ENCODE results near the gene GABARAPL2.

GABARAPL2 gene

DNA sequence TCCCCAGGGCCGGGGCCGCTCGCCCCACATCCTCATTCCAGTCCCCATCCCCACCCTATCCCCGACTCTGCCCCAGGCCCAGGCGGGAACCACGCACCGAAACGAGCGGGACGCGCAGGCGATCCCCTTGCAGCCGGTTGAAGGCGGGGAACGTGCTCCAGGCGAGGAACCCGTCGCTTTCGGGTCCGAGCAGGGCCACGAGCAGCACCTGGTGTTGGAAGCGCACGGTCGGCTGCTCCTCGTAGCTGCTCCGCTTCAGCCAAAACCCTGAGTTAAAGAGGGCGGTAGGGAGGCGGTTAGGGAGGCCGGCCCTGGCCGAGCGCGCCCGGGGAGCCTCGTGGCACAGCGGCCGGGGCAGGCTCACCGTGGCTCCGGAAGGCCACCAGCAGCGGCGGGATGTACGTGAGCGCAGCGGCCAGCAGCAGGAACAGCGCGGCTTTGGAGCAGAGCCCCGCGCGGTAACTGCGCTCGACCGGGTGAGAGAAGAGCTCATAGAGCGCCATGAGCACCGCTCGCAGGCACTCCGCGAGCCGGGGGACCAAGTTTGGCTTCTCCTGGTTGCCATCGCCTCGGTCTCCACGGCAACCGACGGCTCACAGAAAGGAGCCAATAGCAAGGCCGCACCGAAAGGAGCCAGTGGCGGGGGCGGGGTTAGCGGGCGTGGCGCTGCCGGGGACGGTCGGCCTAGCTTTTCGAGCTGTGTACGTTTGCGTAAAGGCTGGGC is 10.3 kb upstream of the GABARAPL2 start, which contains the start of gene TMEM231:
Gene TMEM231, minus strand, starts transcription at position 546 of the 724 bp plus-strand sequence. Its CDS starts 43 bp downstream, at position 503.
- Histone ChIP-seq H3K9ac (ENCODE audit: insufficient read length, low read depth) (peak within 1 kb of the TSS; percentile 78), H3K9me3 (ENCODE audit: insufficient read depth, low read length) (no peaks in the 10 kb centered on the region), H3K4me3 (ENCODE audit: insufficient read length, low read depth) (peak within 1 kb of the TSS; percentile 79), H3K4me1 (ENCODE audit: insufficient read depth, insufficient read length) (peaks cover 3% of the 10 kb centered on the region), H3K27me3 (ENCODE audit: insufficient read depth, insufficient read length) (peaks cover 12% of the 10 kb centered on the region), H3K36me3 (ENCODE audit: insufficient read depth, insufficient read length, low read length) (no peaks in the 10 kb centered on the region)
- no peak for TF ChIP-seq SUZ12 (IDR thresholded peaks at IDR 0.05; ENCODE audit: extremely low read depth, insufficient read depth, insufficient read length)
- no peak for TF ChIP-seq ZNF274 (IDR thresholded peaks at IDR 0.05; ENCODE audit: low read depth, low read length)
- no peak for TF ChIP-seq YY1 (IDR thresholded peaks at IDR 0.05; ENCODE audit: insufficient read depth, insufficient read length)
- peak; percentile 92 for DNase-seq (ENCODE audit: low read depth, low spot score)

DNA sequence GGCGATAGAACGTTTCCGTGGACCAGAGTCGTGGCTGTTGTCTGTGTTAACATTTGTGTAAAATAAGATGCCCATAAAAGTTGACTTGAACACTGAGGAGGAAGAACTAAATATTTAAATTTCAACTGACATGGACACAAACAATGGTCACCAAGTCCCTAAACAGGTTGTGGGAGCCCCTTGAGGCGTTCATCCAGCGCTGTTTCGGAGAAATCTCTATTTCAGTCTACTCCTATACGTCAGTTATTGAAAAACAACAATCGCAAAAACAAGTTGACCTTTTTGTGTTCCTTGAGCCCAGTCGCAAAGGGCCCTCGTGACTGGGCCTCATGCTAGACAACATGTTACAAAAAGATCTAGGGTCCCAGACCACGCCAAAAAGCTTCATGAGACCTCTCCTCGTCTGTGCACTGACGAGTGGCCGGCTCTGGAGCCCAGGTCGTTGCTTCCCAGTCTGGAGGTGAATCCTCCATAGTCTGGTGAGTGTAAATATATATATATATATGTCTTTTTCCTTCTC is 9.7 kb upstream of the GABARAPL2 start:
- Histone ChIP-seq H3K27me3 (ENCODE audit: insufficient read depth, insufficient read length) (peaks cover 12% of the 10 kb centered on the region), H3K9ac (ENCODE audit: insufficient read length, low read depth) (peak overlapping the region; percentile 51), H3K4me3 (ENCODE audit: insufficient read length, low read depth) (peak overlapping the region; percentile 79), H3K9me3 (ENCODE audit: insufficient read depth, low read length) (no peaks in the 10 kb centered on the region), H3K4me1 (ENCODE audit: insufficient read depth, insufficient read length) (peaks cover 3% of the 10 kb centered on the region), H3K36me3 (ENCODE audit: insufficient read depth, insufficient read length, low read length) (no peaks in the 10 kb centered on the region)
- TF ChIP-seq YY1 (IDR thresholded peaks at IDR 0.05; ENCODE audit: insufficient read depth, insufficient read length) (no peak), ZNF274 (IDR thresholded peaks at IDR 0.05; ENCODE audit: low read depth, low read length) (no peak), SUZ12 (IDR thresholded peaks at IDR 0.05; ENCODE audit: extremely low read depth, insufficient read depth, insufficient read length) (no peak)
- DNase-seq (ENCODE audit: low read depth, low spot score), result no peak

DNA sequence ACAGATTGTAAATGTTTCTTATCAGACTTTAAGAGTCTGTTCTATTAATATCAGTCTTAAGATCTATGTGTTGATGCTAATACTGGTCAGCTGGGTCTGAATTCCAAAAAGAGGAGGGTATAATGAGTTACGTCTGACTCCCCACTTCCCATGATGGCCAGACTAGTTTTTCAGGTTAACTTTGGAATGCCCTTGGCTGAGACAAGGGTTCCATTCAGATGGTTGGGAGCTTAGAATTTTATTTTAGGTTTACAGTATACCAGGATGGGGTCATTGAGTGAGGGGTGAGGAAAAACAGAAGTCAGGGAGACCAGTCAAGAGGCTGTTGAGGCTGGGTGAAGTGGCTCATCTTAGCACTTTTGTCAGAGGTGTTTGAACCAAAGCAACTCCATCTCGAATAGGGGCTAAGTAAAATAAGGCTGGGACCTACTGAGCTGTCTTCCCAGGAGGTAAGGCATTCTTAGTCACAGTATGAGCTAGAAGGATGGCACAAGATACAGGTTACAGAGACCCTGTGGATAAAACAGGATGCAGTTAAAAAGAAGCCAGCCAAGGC is 7.3 kb upstream of the GABARAPL2 start:
- no peak for TF ChIP-seq SUZ12 (IDR thresholded peaks at IDR 0.05; ENCODE audit: extremely low read depth, insufficient read depth, insufficient read length)
- TF ChIP-seq ZNF274 (IDR thresholded peaks at IDR 0.05; ENCODE audit: low read depth, low read length), result no peak
- no peak for TF ChIP-seq YY1 (IDR thresholded peaks at IDR 0.05; ENCODE audit: insufficient read depth, insufficient read length)
- Histone ChIP-seq H3K9me3 (ENCODE audit: insufficient read depth, low read length) (no peaks in the 10 kb centered on the region), H3K27me3 (ENCODE audit: insufficient read depth, insufficient read length) (peaks cover 12% of the 10 kb centered on the region), H3K9ac (ENCODE audit: insufficient read length, low read depth) (no peak overlapping the region), H3K4me3 (ENCODE audit: insufficient read length, low read depth) (no peak overlapping the region), H3K36me3 (ENCODE audit: insufficient read depth, insufficient read length, low read length) (no peaks in the 10 kb centered on the region), H3K4me1 (ENCODE audit: insufficient read depth, insufficient read length) (peaks cover 3% of the 10 kb centered on the region)
- DNase-seq (ENCODE audit: low read depth, low spot score), result no peak

DNA sequence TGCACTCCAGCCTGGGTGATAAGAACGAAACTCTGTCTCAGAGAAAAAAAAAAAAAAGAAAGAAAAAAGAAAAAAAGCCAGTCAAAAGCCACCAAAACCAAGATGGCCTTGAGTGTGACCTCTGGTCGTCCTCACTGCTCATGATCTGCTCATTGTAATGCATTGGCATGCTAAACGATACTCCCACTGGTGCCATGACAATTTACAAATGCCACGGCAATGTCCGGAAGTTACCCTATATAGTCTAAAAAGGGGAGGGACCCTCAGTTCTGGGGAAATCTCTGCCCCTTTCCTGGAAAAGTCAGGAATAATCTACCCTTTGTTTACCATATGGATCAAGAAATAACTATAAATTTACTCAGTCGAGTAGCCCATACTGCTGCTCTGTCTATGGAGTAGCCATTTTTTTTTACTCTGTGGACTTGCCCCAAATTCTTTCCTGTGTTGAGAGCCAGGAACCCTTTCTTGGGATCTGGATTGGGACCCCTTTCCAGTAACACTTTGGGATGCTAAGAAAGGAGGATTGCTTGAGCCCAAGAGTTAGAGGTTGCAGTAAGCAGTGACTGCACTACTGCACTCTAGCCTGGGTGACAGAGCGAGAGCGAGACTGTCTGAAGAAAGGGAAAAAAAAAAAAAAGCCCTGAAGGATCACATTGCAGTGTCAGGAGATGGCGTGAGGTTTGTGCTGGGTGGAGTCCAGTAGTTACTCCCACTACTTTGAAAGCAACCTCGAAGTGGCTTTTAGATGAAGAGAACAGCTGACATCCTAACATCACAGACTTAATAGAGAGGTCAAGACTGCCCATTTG is 6.4 kb upstream of the GABARAPL2 start:
- no peaks in the 10 kb centered on the region for H3K9me3 ChIP-seq (ENCODE audit: insufficient read depth, low read length)
- peaks cover 12% of the 10 kb centered on the region for H3K27me3 ChIP-seq (ENCODE audit: insufficient read depth, insufficient read length)
- TF ChIP-seq YY1 (IDR thresholded peaks at IDR 0.05; ENCODE audit: insufficient read depth, insufficient read length) (no peak), ZNF274 (IDR thresholded peaks at IDR 0.05; ENCODE audit: low read depth, low read length) (no peak), SUZ12 (IDR thresholded peaks at IDR 0.05; ENCODE audit: extremely low read depth, insufficient read depth, insufficient read length) (no peak)
- DNase-seq (ENCODE audit: low read depth, low spot score), result no peak
- H3K4me1 ChIP-seq (ENCODE audit: insufficient read depth, insufficient read length), result peaks cover 3% of the 10 kb centered on the region
- no peak overlapping the region for H3K4me3 ChIP-seq (ENCODE audit: insufficient read length, low read depth)
- H3K36me3 ChIP-seq (ENCODE audit: insufficient read depth, insufficient read length, low read length), result no peaks in the 10 kb centered on the region
- no peak overlapping the region for H3K9ac ChIP-seq (ENCODE audit: insufficient read length, low read depth)

- Histone ChIP-seq H3K36me3 (ENCODE audit: insufficient read depth, insufficient read length, low read length) (peaks cover 33% of the 10 kb centered on the region), H3K4me3 (ENCODE audit: insufficient read length, low read depth) (peak overlapping the region; percentile 87), H3K9ac (ENCODE audit: insufficient read length, low read depth) (peak overlapping the region; percentile 69), H3K4me1 (ENCODE audit: insufficient read depth, insufficient read length) (peaks cover 5% of the 10 kb centered on the region), H3K9me3 (ENCODE audit: insufficient read depth, low read length) (no peaks in the 10 kb centered on the region), H3K27me3 (ENCODE audit: insufficient read depth, insufficient read length) (peaks cover 4% of the 10 kb centered on the region)
- TF ChIP-seq YY1 (IDR thresholded peaks at IDR 0.05; ENCODE audit: insufficient read depth, insufficient read length) (no peak), SUZ12 (IDR thresholded peaks at IDR 0.05; ENCODE audit: extremely low read depth, insufficient read depth, insufficient read length) (no peak), ZNF274 (IDR thresholded peaks at IDR 0.05; ENCODE audit: low read depth, low read length) (no peak)
- no peak for DNase-seq (ENCODE audit: low read depth, low spot score)
These were observed 539 bp upstream of the GABARAPL2 start for GRCh38 chr16:75565640-75566039.

DNA sequence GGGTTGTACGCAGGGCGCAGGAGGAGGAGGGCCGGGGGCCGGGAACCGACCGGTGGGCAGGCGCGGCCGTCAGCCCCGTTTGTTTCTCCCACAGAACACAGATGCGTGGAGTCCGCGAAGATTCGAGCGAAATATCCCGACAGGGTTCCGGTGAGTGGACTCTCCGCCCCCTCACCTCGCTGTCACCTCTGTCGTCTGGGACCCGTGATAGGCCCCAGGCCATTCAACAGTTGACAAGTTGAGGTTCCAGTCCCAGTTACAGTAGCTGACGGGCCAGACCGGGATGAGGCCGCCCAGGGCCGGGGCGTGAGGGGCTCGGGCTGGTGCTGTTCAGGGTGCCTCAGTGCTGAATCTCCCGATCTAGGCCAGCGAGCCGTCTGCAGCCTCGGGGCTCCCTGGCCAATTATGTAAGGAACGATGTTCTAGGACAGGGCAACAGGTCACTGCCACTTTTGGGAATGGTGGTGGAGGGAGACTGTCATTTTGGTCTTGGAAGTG is 628 bp downstream of the GABARAPL2 start:
- peaks cover 4% of the 10 kb centered on the region for H3K27me3 ChIP-seq (ENCODE audit: insufficient read depth, insufficient read length)
- peak overlapping the region; percentile 87 for H3K4me3 ChIP-seq (ENCODE audit: insufficient read length, low read depth)
- peaks cover 5% of the 10 kb centered on the region for H3K4me1 ChIP-seq (ENCODE audit: insufficient read depth, insufficient read length)
- peak overlapping the region; percentile 90 for H3K9ac ChIP-seq (ENCODE audit: insufficient read length, low read depth)
- H3K9me3 ChIP-seq (ENCODE audit: insufficient read depth, low read length), result no peaks in the 10 kb centered on the region
- H3K36me3 ChIP-seq (ENCODE audit: insufficient read depth, insufficient read length, low read length), result peaks cover 43% of the 10 kb centered on the region
- no peak for DNase-seq (ENCODE audit: low read depth, low spot score)
- no peak for TF ChIP-seq ZNF274 (IDR thresholded peaks at IDR 0.05; ENCODE audit: low read depth, low read length)
- no peak for TF ChIP-seq YY1 (IDR thresholded peaks at IDR 0.05; ENCODE audit: insufficient read depth, insufficient read length)
- TF ChIP-seq SUZ12 (IDR thresholded peaks at IDR 0.05; ENCODE audit: extremely low read depth, insufficient read depth, insufficient read length), result no peak

Measured in NT2/D1 (cell line).